Endothelial cell of umbilical vein (primary cell): ENCODE measurements around the gene RIOK1. TPM values are rescaled to one million over a fixed set of nuclear protein-coding genes. Genes with fewer than 3 reads are reported as not detected.

ENCODE experiments used
- BruUV-seq: library from RNA; stranded (reverse); fragments of 400-500 nt; replicated peaks from 2 replicates; lab custom pipeline; 2021; lab: Mats Ljungman, UMichigan
- CTCF ChIA-PET: fragments of 300-600, 350-600 bp; sonication (Branson Sonifier 250); formaldehyde crosslinking; loops from one replicate; lab custom pipeline; 2021; ENCODE audit warnings: antibody characterized with exemption, inconsistent platforms; lab: Charles Lee
- POLR2A ChIA-PET: fragments of 300-600, 350-600 bp; sonication (Branson Sonifier 250); formaldehyde crosslinking; loops from one replicate; lab custom pipeline; 2021; ENCODE audit warnings: antibody characterized with exemption, inconsistent platforms; lab: Charles Lee
- DNase-seq: peaks from one replicate; pipeline ENCODE4 v3.0.0-alpha.2; 2011; ENCODE audit warnings: low read depth, low spot score
- FAIRE-seq: peaks from 2 replicates; lab custom pipeline; 2011; peaks lifted over from hg19 to GRCh38; lab: Jason Lieb, UNC
- H2AFZ ChIP-seq: 2 replicates; pipeline ENCODE4 v1.6.0; 2012; ENCODE audit warnings: low read depth, low read length, control low read depth, inconsistent platforms
- H3K27ac ChIP-seq: 2 replicates; pipeline ENCODE4 v1.5.1; 2011; ENCODE audit warnings: low read depth, mild to moderate bottlenecking, control low read depth, low read length, moderate library complexity; ENCODE audit not compliant: insufficient read depth
- H3K27me3 ChIP-seq, 2 experiments: 2 replicates each; pipeline versions ENCODE4 v1.6.0 to v1.6.1; 2011; ENCODE audit warnings: low read length in 2 of 2, mixed read lengths in 1 of 2; ENCODE audit not compliant: control insufficient read depth in 2 of 2, insufficient read depth in 2 of 2
- H3K36me3 ChIP-seq, 2 experiments: 2 replicates in 1 of 2; 3 replicates in 1 of 2; pipeline ENCODE4 v1.5.1; 2011; ENCODE audit warnings: low read length in 2 of 2, mild to moderate bottlenecking in 1 of 2, moderate library complexity in 1 of 2; ENCODE audit not compliant: control insufficient read depth in 2 of 2, insufficient read depth in 2 of 2; ENCODE audit errors: extremely low read depth in 1 of 2
- H3K4me1 ChIP-seq: 3 replicates; pipeline ENCODE4 v1.5.1; 2011; ENCODE audit warnings: mild to moderate bottlenecking, low read length; ENCODE audit not compliant: control insufficient read depth, insufficient read depth; ENCODE audit errors: extremely low read depth
- H3K4me2 ChIP-seq: 2 replicates; pipeline ENCODE4 v1.6.1; 2011; ENCODE audit warnings: low read length, control low read depth, mixed read lengths; ENCODE audit not compliant: insufficient read depth
- H3K4me3 ChIP-seq, 3 experiments: fragments of 200-600 bp in 1 of 3; sonication (generic), shearing (Covaris generic) in 1 of 3; replicated peaks in 1 of 3; 2 replicates each; pipeline ENCODE4 v1.5.1; 2011 to 2016; ENCODE audit warnings: control low read depth in 3 of 3, low read length in 3 of 3, mild to moderate bottlenecking in 2 of 3, inconsistent platforms in 1 of 3, low read depth in 1 of 3, moderate library complexity in 1 of 3; ENCODE audit not compliant: insufficient read depth in 1 of 3
- H3K79me2 ChIP-seq: 2 replicates; pipeline ENCODE4 v1.6.0; 2012; ENCODE audit warnings: low read length, inconsistent platforms; ENCODE audit not compliant: control insufficient read depth, insufficient read depth
- H3K9ac ChIP-seq: replicated peaks from 2 replicates; pipeline ENCODE3; 2011; ENCODE audit warnings: low read length, control low read depth; ENCODE audit not compliant: insufficient read depth; ENCODE audit errors: extremely low read depth
- H3K9me1 ChIP-seq: replicated peaks from 3 replicates; pipeline ENCODE4 v1.6.0; 2011; ENCODE audit warnings: mild to moderate bottlenecking, low read length; ENCODE audit not compliant: control insufficient read depth, insufficient read depth; ENCODE audit errors: extremely low read depth
- H3K9me3 ChIP-seq: replicated peaks from 2 replicates; pipeline ENCODE4 v1.5.1; 2012; ENCODE audit warnings: low read length, inconsistent platforms; ENCODE audit not compliant: control insufficient read depth, insufficient read depth
- H4K20me1 ChIP-seq: replicated peaks from 2 replicates; pipeline ENCODE3; 2011; ENCODE audit warnings: mild to moderate bottlenecking, low read length; ENCODE audit not compliant: control insufficient read depth, insufficient read depth; ENCODE audit errors: extremely low read depth
- CTCF ChIP-seq, 2 donors: IDR thresholded peaks; 1 replicate in 1 of 2; 2 replicates in 1 of 2; pipeline ENCODE4 v1.5.1; 2011; ENCODE audit warnings: low read length in 2 of 2, mild to moderate bottlenecking in 2 of 2, moderate library complexity in 2 of 2, control low read depth in 1 of 2, inconsistent platforms in 1 of 2, low read depth in 1 of 2; ENCODE audit not compliant: insufficient read depth in 1 of 2; ENCODE audit errors: extremely low read depth in 1 of 2
- EZH2 ChIP-seq: IDR thresholded peaks from 2 replicates; pipeline ENCODE4 v1.6.1; 2012; ENCODE audit warnings: borderline replicate concordance, low read depth, mild to moderate bottlenecking, moderate library complexity, low read length, inconsistent platforms; ENCODE audit not compliant: severe bottlenecking
- FOS ChIP-seq: IDR thresholded peaks from 2 replicates; pipeline ENCODE4 v1.6.1; 2011; ENCODE audit warnings: mild to moderate bottlenecking, low read length, moderate library complexity, borderline replicate concordance; ENCODE audit not compliant: insufficient read depth
- GATA2 ChIP-seq: IDR thresholded peaks from 2 replicates; pipeline ENCODE4 v1.7.0; 2011; ENCODE audit warnings: low read depth, mild to moderate bottlenecking, moderate library complexity, mixed read lengths, low read length; ENCODE audit not compliant: insufficient read length, insufficient read depth
- JUN ChIP-seq: IDR thresholded peaks from 2 replicates; pipeline ENCODE4 v1.6.1; 2011; ENCODE audit warnings: borderline replicate concordance, low read depth; ENCODE audit not compliant: insufficient read length, insufficient read depth
- MAX ChIP-seq: IDR thresholded peaks from 2 replicates; pipeline ENCODE4 v1.6.1; 2011; ENCODE audit not compliant: insufficient read depth, insufficient read length
- MYC ChIP-seq: IDR thresholded peaks from one replicate; pipeline ENCODE4 v1.6.1; 2011; ENCODE audit warnings: mild to moderate bottlenecking, low read depth, low read length
- POLR2A ChIP-seq: IDR thresholded peaks from 2 replicates; pipeline ENCODE4 v1.6.1; 2012; ENCODE audit warnings: low read depth, mild to moderate bottlenecking, control low read depth, low read length
- POLR2AphosphoS5 ChIP-seq: IDR thresholded peaks from 2 replicates; pipeline ENCODE4 v1.6.1; 2012; ENCODE audit warnings: low read depth, mild to moderate bottlenecking, control low read depth, low read length, moderate library complexity; ENCODE audit not compliant: insufficient read depth
- dilution Hi-C: fragments of 300-500 bp; cut with MboI; formaldehyde crosslinking; loops from one replicate; pipeline ENCODE4 v1.15.0; 2019; ENCODE audit warnings: low sequenced_read_pairs; ENCODE audit not compliant: extremely low pct_ligation_motif_present
- intact Hi-C: fragments of 100-400 bp; cut with micrococcal nuclease; formaldehyde crosslinking; loops from one replicate; pipeline ENCODE4 v1.10.0; 2022
- polyA plus RNA-seq, 4 experiments: library from polyadenylated mRNA; depleted of rRNA in 3 of 4; stranded (reverse) in 3 of 4; unstranded in 1 of 4; fragments of >200 nt; gene quantifications; 2 replicates each; pipeline versions ENCODE4 v1.2.1 to v1.2.3, GENCODE V29; 2011 to 2012; ENCODE audit warnings: missing spikeins in 1 of 4
- total RNA-seq: library from RNA; stranded (reverse); gene quantifications from 2 replicates; pipeline ENCODE4 v1.2.3, GENCODE V29; 2021

Gene RIOK1
- total and polyA plus RNA-seq, 2 donors (not counting 3 experiments of a cell fraction or from before 2014, with no cell fraction given) = 9.2 to 21.4 TPM

- Histone ChIP-seq H3K9ac (no peak overlapping the region), H3K27me3 (no peaks in the 10 kb centered on the region), H3K9me3 (no peaks in the 10 kb centered on the region), H3K36me3 (no peaks in the 10 kb centered on the region), H3K4me2 (no peak overlapping the region), H3K4me1 (no peaks in the 10 kb centered on the region), H2AFZ (no peak overlapping the region), H3K4me3 (no peak overlapping the region), H3K79me2 (no peaks in the 10 kb centered on the region), H3K27ac (no peak overlapping the region), H4K20me1 (no peaks in the 10 kb centered on the region), H3K9me1 (no peaks in the 10 kb centered on the region)
- POLR2A ChIA-PET = no interaction called here
- no peak for DNase-seq
- CTCF ChIA-PET = no interaction called here
- dilution Hi-C loops = no loop called here
- no TSS peak for BruUV-seq
- intact Hi-C loops = loop anchor here (2.0 to 10.0 kb wide), 2 partner anchors 189 to 1171 kb away; no protein-coding TSS in a partner anchor
- no peak for FAIRE-seq
- TF ChIP-seq POLR2AphosphoS5 = no peak
- TF ChIP-seq FOS = no peak
- no peak for TF ChIP-seq MAX
- TF ChIP-seq GATA2 = no peak
- no peak for TF ChIP-seq EZH2
- TF ChIP-seq CTCF (IDR thresholded peaks at IDR 0.05; ENCODE audit: extremely low read depth in 1 of 2, insufficient read depth in 1 of 2, low read depth in 1 of 2, low read length in 2 of 2) = no peak
- TF ChIP-seq POLR2A = no peak
- TF ChIP-seq MYC = no peak
- TF ChIP-seq JUN = no peak
Observed at GRCh38 chr6:7425808-7426190, 36.2 kb downstream of the RIOK1 start.
